PFSK-1 (cell line): ENCODE data around the gene ARHGAP42.

Source experiments
- FOXP2 ChIP-seq: optimal IDR thresholded peaks from 2 replicates; pipeline ENCODE3; 2011; ENCODE audit warnings: borderline replicate concordance, control low read depth, inconsistent platforms; ENCODE audit not compliant: insufficient read depth; ENCODE audit errors: extremely low read length, extremely low read depth
- POLR2AphosphoS5 ChIP-seq: IDR thresholded peaks from 2 replicates; pipeline ENCODE4 v1.6.1; 2012; ENCODE audit warnings: low read depth, mild to moderate bottlenecking, control low read depth, low read length, moderate library complexity
- REST ChIP-seq, 2 experiments: IDR thresholded peaks; 2 replicates each; pipeline versions ENCODE4 v1.6.1 to v1.8.0; 2011 to 2012; ENCODE audit warnings: low read depth in 2 of 2, low read length in 2 of 2, control low read depth in 1 of 2, inconsistent platforms in 1 of 2, mild to moderate bottlenecking in 1 of 2, moderate library complexity in 1 of 2; ENCODE audit not compliant: insufficient read depth in 1 of 2
- SIN3A ChIP-seq: IDR thresholded peaks from 2 replicates; pipeline ENCODE4 v1.6.1; 2012; ENCODE audit warnings: mild to moderate bottlenecking, low read length, moderate library complexity, borderline replicate concordance; ENCODE audit not compliant: insufficient read depth
- TAF1 ChIP-seq: IDR thresholded peaks from 2 replicates; pipeline ENCODE4 v1.6.1; 2012; ENCODE audit warnings: low read length, control low read depth, borderline replicate concordance; ENCODE audit not compliant: insufficient read depth

The ARHGAP42 gene

GRCh38 chr11:100929377-100929776 is 242.3 kb downstream of the ARHGAP42 start:
- TF ChIP-seq TAF1 (no peak), FOXP2 (no peak), POLR2AphosphoS5 (no peak), REST (IDR thresholded peaks at IDR 0.05; ENCODE audit: insufficient read depth in 1 of 2, low read depth in 2 of 2, low read length in 2 of 2) (no peak), SIN3A (no peak)

GRCh38 chr11:100930185-100930778 is 243.2 kb downstream of the ARHGAP42 start:
- TF ChIP-seq SIN3A (no peak), TAF1 (no peak), POLR2AphosphoS5 (no peak), FOXP2 (no peak)

- TF ChIP-seq TAF1 (no peak), FOXP2 (no peak), POLR2AphosphoS5 (no peak), REST (IDR thresholded peaks at IDR 0.05; ENCODE audit: insufficient read depth in 1 of 2, low read depth in 2 of 2, low read length in 2 of 2) (no peak), SIN3A (no peak)
Observed at GRCh38 chr11:100932474-100933100, 245.5 kb downstream of the ARHGAP42 start.

- no peak for TF ChIP-seq SIN3A
- no peak for TF ChIP-seq REST (IDR thresholded peaks at IDR 0.05; ENCODE audit: insufficient read depth in 1 of 2, low read depth in 2 of 2, low read length in 2 of 2)
- TF ChIP-seq POLR2AphosphoS5, result no peak
- TF ChIP-seq FOXP2, result no peak
- no peak for TF ChIP-seq TAF1
Observed at GRCh38 chr11:100936781-100937180, 249.7 kb downstream of the ARHGAP42 start.

- TF ChIP-seq SIN3A (no peak), POLR2AphosphoS5 (no peak), TAF1 (no peak), REST (IDR thresholded peaks at IDR 0.05; ENCODE audit: insufficient read depth in 1 of 2, low read depth in 2 of 2, low read length in 2 of 2) (no peak), FOXP2 (no peak)
Observed at GRCh38 chr11:100939571-100939970, 252.5 kb downstream of the ARHGAP42 start.
